B cell (primary cell): Measurements from ENCODE around the gene ELMO3. TPM values are rescaled to one million over a fixed set of nuclear protein-coding genes. Genes with fewer than 3 reads are reported as not detected.

Experiments
- ATAC-seq: fragments of 200-7000 bp; cut with Tn5 transposase; one replicate; pipeline ENCODE4 v1.10.0; 2021; ENCODE audit warnings: low read depth, mild to moderate bottlenecking, moderate number of reproducible peaks, moderate library complexity
- CTCF ChIA-PET: fragments of 350-600 bp; sonication (Branson Sonifier 250); formaldehyde crosslinking; loops from one replicate; lab custom pipeline; 2021; ENCODE audit warnings: antibody characterized with exemption, inconsistent platforms; lab: Charles Lee
- POLR2A ChIA-PET: fragments of 350-600 bp; sonication (Branson Sonifier 250); formaldehyde crosslinking; loops from one replicate; lab custom pipeline; 2021; ENCODE audit warnings: antibody characterized with exemption; lab: Charles Lee
- DNase-seq: peaks from one replicate; pipeline ENCODE4 v3.0.0; 2013
- H2AFZ ChIP-seq: 2 replicates; pipeline ENCODE4 v1.6.1; 2012; ENCODE audit warnings: mild to moderate bottlenecking, low read depth, low read length; ENCODE audit not compliant: insufficient read depth, poor library complexity, severe bottlenecking
- H3K27ac ChIP-seq, 2 donors: 1 replicate in 1 of 2; 2 replicates in 1 of 2; pipeline ENCODE4 v1.5.1; 2012 to 2013; ENCODE audit warnings: low read length in 2 of 2, mild to moderate bottlenecking in 2 of 2, moderate library complexity in 1 of 2
- H3K27me3 ChIP-seq, 4 experiments: fragments of 200-600 bp in 1 of 4; sonication (generic) in 1 of 4; replicated peaks in 1 of 4; 1 replicate in 2 of 4; 2 replicates in 2 of 4; pipeline versions ENCODE4 v1.6.1 to v1.7.0; 2013 to 2016; ENCODE audit warnings: low read length in 3 of 4, mild to moderate bottlenecking in 2 of 4, mixed read lengths in 1 of 4, moderate library complexity in 1 of 4; ENCODE audit not compliant: insufficient read depth in 4 of 4, control insufficient read depth in 3 of 4; ENCODE audit errors: control extremely low read depth in 1 of 4
- H3K36me3 ChIP-seq, 2 experiments: replicated peaks in 1 of 2; 1 replicate in 1 of 2; 2 replicates in 1 of 2; pipeline versions ENCODE4 v1.6.1 to v1.7.1; 2013; ENCODE audit warnings: low read length in 1 of 2; ENCODE audit not compliant: insufficient read depth in 2 of 2, control insufficient read depth in 1 of 2; ENCODE audit errors: control extremely low read depth in 1 of 2, extremely low read depth in 1 of 2
- H3K4me1 ChIP-seq, 2 donors: fragments of 200-600 bp in 1 of 2; sonication (generic) in 1 of 2; 1 replicate in 1 of 2; 2 replicates in 1 of 2; pipeline versions ENCODE4 v1.5.1 to v1.6.1; 2013 to 2017; ENCODE audit warnings: low read length in 2 of 2; ENCODE audit not compliant: control insufficient read depth in 2 of 2, insufficient read depth in 2 of 2
- H3K4me2 ChIP-seq: replicated peaks from 2 replicates; pipeline ENCODE3; 2012; ENCODE audit warnings: mild to moderate bottlenecking, low read depth, low read length; ENCODE audit not compliant: poor library complexity, severe bottlenecking
- H3K4me3 ChIP-seq, 5 experiments: fragments of 200-600 bp in 1 of 5; sonication (generic) in 1 of 5; 1 replicate in 3 of 5; 2 replicates in 2 of 5; pipeline versions ENCODE4 v1.5.1 to v1.7.0; 2011 to 2016; ENCODE audit warnings: low read length in 4 of 5, mild to moderate bottlenecking in 4 of 5, low read depth in 2 of 5, control low read depth in 1 of 5, moderate library complexity in 1 of 5; ENCODE audit not compliant: insufficient read depth in 1 of 5; ENCODE audit errors: control extremely low read depth in 1 of 5, extremely low read depth in 1 of 5
- H3K79me2 ChIP-seq: fragments of 200-600 bp; sonication (generic); one replicate; pipeline ENCODE4 v1.6.0; 2016; ENCODE audit warnings: low read length; ENCODE audit not compliant: control insufficient read depth, insufficient read depth
- H3K9ac ChIP-seq: fragments of 200-600 bp; sonication (generic); 2 replicates; pipeline ENCODE4 v1.6.1; 2017; ENCODE audit warnings: mild to moderate bottlenecking, low read length, moderate library complexity
- H3K9me3 ChIP-seq, 3 donors: one replicate each; pipeline versions ENCODE4 v1.6.1 to v1.7.1; 2013; ENCODE audit warnings: low read length in 2 of 3; ENCODE audit not compliant: control insufficient read depth in 2 of 3, insufficient read depth in 1 of 3; ENCODE audit errors: control extremely low read depth in 1 of 3
- H4K20me1 ChIP-seq: 2 replicates; pipeline ENCODE4 v1.6.0; 2012; ENCODE audit warnings: mild to moderate bottlenecking, low read length; ENCODE audit not compliant: insufficient read depth, control insufficient read depth, poor library complexity, severe bottlenecking
- H3K27ac Mint-ChIP-seq: one replicate; pipeline ENCODE4 v1.8.0; 2021; ENCODE audit warnings: mixed read lengths
- H3K27me3 Mint-ChIP-seq: one replicate; pipeline ENCODE4 v1.8.0; 2021; ENCODE audit warnings: mixed read lengths
- H3K4me1 Mint-ChIP-seq: one replicate; pipeline ENCODE4 v1.8.0; 2021; ENCODE audit warnings: mixed read lengths
- H3K4me3 Mint-ChIP-seq: one replicate; pipeline ENCODE4 v1.8.0; 2021; ENCODE audit warnings: mixed read lengths
- H3K9me3 Mint-ChIP-seq: one replicate; pipeline ENCODE4 v1.8.0; 2022; ENCODE audit warnings: mixed read lengths; ENCODE audit not compliant: insufficient read depth
- CTCF ChIP-seq: fragments of 200-600 bp; IDR thresholded peaks from one replicate; pipeline ENCODE4 v1.8.0; 2022; ENCODE audit warnings: antibody characterized with exemption, mild to moderate bottlenecking
- EZH2 ChIP-seq: IDR thresholded peaks from 2 replicates; pipeline ENCODE4 v1.6.1; 2012; ENCODE audit warnings: borderline replicate concordance, low read depth, mild to moderate bottlenecking, moderate library complexity, low read length; ENCODE audit not compliant: insufficient read depth, poor library complexity, severe bottlenecking
- WGBS: methylation state at CpG from one replicate; pipeline ENCODE4 v1.1.5; 2013; ENCODE audit warnings: missing lambda C conversion rate; ENCODE audit not compliant: insufficient coverage; 5-methylcytosine and 5-hydroxymethylcytosine counted together
- intact Hi-C: fragments of 100-400 bp; cut with micrococcal nuclease; formaldehyde crosslinking; loops from one replicate; pipeline ENCODE4 v1.10.0; 2022
- polyA plus RNA-seq: library from polyadenylated mRNA; depleted of rRNA; stranded (reverse); fragments of >200 nt; gene quantifications from 2 replicates; pipeline ENCODE4 v1.2.3, GENCODE V29; 2012
- total RNA-seq, 2 donors: library from RNA; stranded (reverse); fragments of 120-200 nt in 1 of 2; gene quantifications; 1 replicate in 1 of 2; 2 replicates in 1 of 2; pipeline versions ENCODE4 v1.2.3 to v1.2.4, GENCODE V29; 2013 to 2022

The ELMO3 gene
- total and polyA plus RNA-seq, 2 donors (not counting 1 experiment from before 2014, with no cell fraction given): 9.1 to 9.6 TPM

DNA sequence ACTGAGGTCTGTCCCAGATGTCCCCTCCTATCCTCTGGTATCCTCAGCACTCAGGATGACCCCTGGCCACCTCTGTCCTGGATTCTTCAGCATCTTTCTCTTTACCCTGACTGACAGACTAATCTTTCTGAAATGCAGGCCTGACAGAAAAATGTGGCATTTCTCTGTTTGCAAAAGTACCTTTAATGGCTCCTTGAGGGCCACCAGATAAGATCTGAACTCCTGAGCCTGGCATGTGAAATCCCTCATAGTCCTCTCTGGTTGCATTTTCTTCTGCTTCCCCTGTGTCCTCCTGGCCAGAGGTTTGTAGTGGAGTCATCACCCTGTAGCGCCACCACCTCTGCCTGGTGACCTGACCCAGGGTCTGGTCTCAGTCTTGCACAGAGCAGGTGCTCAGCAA lies 2.0 kb upstream of the ELMO3 start:
- ChIA-PET CTCF (interaction anchor here (0.6 to 1.2 kb wide), 2 partner anchors 244 to 1649 kb away, joined by 4 to 5 read pairs; no protein-coding TSS in a partner anchor), POLR2A (no interaction called here)
- ATAC-seq (no peak), DNase-seq (no peak)
- no peak overlapping the region for H3K27ac Mint-ChIP-seq
- Histone ChIP-seq H3K79me2 (peaks cover 37% of the 10 kb centered on the region), H3K9me3 (peaks cover 0 to 5% (median 0%) of the 10 kb centered on the region in 3 donors), H2AFZ (no peak overlapping the region), H3K9ac (no peak overlapping the region), H3K4me3 (no peak overlapping the region), H3K4me2 (no peak overlapping the region), H3K27ac (no peak overlapping the region), H4K20me1 (peaks cover 54% of the 10 kb centered on the region), H3K36me3 (peaks cover 0 to 59% of the 10 kb centered on the region in 2 experiments), H3K27me3 (no peaks in the 10 kb centered on the region), H3K4me1 (peaks cover 16 to 21% of the 10 kb centered on the region in 2 donors)
- intact Hi-C loops: no loop called here
- 100% methylated on average over 1 of the region's 1 CpG for WGBS
- peaks cover 33% of the 10 kb centered on the region for H3K4me1 Mint-ChIP-seq
- TF ChIP-seq CTCF (no peak), EZH2 (no peak)
- H3K27me3 Mint-ChIP-seq: no peaks in the 10 kb centered on the region
- H3K4me3 Mint-ChIP-seq: no peak overlapping the region
- no peaks in the 10 kb centered on the region for H3K9me3 Mint-ChIP-seq

DNA sequence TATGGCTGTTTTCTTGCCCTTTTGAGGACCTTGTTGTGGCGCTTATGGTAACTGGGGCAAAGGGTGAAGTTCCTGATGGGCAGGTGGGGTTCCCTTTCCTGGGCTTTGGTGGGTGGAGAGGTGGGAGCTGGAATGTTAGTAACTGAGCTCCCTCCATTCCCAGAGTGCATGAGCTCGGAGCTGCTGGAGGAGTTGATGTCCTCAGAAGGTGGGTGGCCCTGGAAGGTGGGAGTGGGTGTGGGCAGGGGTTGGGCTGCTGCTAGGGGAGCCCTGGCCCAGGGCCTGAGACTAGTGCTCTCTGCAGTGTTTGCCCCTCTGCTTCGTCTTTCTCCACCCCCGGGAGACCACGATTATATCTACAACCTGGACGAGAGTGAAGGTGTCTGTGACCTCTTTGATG lies 1.2 kb upstream of the ELMO3 start:
- H2AFZ ChIP-seq: no peak overlapping the region
- no peak for ATAC-seq
- ChIA-PET CTCF (interaction anchor here (0.7 to 1.2 kb wide), 7 partner anchors 10 to 245 kb away, joined by 3 to 4 read pairs (median 3); no protein-coding TSS in a partner anchor), POLR2A (interaction anchor here (0.6 kb wide), 1 partner anchor 20 kb away, joined by 3 read pairs; no protein-coding TSS in a partner anchor)
- no peak for TF ChIP-seq CTCF
- TF ChIP-seq EZH2: no peak
- Mint-ChIP-seq H3K27ac (no peak overlapping the region), H3K9me3 (no peaks in the 10 kb centered on the region), H3K4me3 (no peak overlapping the region), H3K4me1 (peaks cover 29% of the 10 kb centered on the region), H3K27me3 (no peaks in the 10 kb centered on the region)
- no peaks in the 10 kb centered on the region for H3K9me3 ChIP-seq
- peaks cover 12 to 16% of the 10 kb centered on the region in 2 donors for H3K4me1 ChIP-seq
- WGBS: 90% methylated on average over 6 of the region's 6 CpGs
- peaks cover 0 to 65% of the 10 kb centered on the region in 2 experiments for H3K36me3 ChIP-seq
- intact Hi-C loops: no loop called here
- H3K9ac ChIP-seq: no peak overlapping the region
- H3K27ac ChIP-seq: no peak overlapping the region
- H4K20me1 ChIP-seq: peaks cover 47% of the 10 kb centered on the region
- no peaks in the 10 kb centered on the region for H3K27me3 ChIP-seq
- no peak overlapping the region for H3K4me3 ChIP-seq
- H3K4me2 ChIP-seq: no peak overlapping the region
- no peak for DNase-seq
- H3K79me2 ChIP-seq: peaks cover 28% of the 10 kb centered on the region
